Stimulated activated CD8-positive, alpha-beta memory T cell treated with anti-CD3 and anti-CD28 coated beads, Interleukin-12 subunit alpha, Interleukin-12 subunit beta, amount 100 ng/mL, for 4 hours (primary cell): ENCODE measurements around the gene CRCP.

Experiments
- DNase-seq: peaks from one replicate; pipeline ENCODE4 v3.0.0-alpha.2; 2020; ENCODE audit warnings: low read depth

The CRCP gene

DNA sequence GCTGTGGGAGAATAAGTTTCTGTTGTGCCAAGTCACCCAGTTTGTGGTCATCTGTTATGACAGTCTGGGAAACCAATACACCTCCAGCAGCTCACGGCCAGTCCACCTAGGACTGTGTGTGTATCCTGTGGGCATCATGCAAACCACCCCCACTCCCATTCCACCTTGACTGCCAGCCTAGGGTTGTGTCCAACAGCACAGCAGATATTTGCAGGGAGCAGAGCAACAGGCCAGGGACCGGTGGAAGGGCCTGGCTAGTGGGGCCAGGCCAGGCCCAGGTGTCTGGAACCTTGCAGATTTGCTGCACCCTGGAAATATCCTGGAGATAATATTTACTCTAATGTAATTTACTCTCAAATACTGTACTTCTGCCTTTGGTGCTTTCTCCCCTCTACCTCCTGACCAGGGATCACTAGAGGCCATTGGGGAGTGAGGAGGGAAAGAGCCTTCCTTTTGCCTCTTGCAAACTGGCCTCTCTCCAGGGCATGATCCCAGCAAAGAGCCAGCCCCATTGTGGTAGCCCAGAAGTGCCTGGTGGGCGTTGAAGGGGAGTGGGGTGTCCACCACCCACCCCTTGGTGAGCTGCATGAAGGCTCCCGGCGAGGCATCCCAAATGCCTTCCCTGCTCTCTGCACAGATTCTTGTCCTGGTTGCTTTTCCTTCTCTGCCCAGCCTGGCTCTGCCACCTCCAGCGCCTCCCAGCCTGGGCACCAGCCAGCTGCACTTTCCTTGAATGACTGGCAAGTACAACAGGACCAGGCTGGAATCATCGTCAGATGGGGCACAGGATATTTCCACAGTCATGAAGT lies 75.3 kb downstream of the CRCP start:
- no peak for DNase-seq

DNA sequence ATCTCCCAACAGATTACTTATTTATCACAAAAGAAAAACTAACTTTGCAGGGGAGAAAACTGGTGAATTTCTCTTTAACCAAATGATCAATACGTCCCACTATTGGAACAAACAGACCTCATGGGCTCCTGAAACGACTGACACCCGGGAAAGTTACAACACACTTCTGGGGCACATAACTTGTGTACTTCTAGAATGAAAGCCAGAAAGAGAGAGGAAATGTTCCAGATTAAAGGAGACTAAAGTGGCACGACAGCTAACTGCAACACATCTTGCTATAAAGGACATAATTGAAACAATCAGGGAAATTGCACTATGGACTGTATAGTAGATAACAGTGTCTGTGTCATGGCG lies 75.8 kb downstream of the CRCP start:
- DNase-seq: no peak

DNA sequence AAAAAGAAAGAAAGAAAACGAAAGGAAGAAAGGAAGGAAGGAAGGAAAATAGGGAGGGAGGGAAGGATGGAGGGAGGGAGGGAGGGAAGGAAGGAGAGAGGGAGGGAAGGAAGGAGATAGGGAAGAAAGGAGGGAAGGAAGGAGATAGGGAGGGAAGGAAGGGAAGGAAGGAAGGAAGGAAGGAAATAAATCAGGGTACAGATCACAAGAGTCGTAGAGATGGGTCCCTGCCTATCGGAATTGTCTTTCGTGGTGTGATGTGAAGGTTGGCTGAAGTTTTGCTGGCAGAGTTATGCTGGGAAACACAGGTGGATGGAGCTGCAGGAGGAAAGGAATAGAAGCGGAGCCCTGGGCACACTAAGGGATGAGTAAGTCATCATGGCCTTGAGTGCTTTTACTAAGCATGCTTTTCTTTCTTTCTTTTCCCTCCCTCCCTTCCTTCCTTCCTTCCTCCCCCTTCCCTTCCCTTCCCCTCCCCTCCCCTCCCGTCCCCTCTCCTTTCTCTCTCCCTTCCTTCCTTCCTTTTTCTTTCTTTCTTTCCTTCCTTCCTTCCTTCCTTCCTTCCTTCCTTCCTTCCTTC lies 78.6 kb downstream of the CRCP start:
- DNase-seq: no peak

DNA sequence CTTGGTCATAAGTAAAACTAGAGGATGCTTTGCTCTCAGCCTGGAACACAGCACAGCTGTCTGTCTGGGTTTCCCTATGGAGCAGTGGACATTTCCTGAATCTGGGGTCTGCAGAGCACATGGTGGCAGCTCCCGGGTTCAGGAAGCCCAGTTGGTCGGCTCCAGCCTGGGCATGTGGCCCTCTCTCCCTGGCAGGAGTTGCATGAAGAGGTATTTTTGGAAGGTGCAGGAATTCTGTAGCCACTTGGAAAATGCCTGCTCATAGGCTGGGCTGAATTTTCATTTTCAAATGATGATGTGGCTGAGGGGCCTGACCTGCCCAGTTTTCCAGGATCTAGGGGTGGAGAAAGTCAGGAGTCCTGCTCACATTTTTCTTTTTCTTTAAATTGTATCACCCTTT lies 83.8 kb downstream of the CRCP start:
- no peak for DNase-seq

DNA sequence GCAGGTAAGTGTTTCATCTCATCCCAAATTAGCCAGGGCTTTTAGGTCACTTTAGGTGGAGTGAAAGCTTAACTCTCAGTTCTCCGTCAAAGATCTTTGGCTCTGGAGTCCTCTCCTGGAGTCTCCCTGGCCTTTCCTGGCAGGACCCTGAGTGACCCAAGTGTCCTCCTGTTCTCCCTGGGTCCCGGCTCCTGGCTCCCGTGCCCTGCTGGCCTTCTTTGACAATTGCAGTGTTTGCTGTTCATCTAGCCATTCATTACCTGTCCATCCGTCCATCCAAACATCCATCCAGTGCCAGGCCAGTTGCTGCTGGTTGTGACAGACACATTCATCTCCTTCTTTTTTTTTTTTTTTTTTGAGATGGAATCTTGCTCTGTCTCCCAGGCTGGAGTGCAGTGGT lies 84.3 kb downstream of the CRCP start:
- DNase-seq: no peak

DNA sequence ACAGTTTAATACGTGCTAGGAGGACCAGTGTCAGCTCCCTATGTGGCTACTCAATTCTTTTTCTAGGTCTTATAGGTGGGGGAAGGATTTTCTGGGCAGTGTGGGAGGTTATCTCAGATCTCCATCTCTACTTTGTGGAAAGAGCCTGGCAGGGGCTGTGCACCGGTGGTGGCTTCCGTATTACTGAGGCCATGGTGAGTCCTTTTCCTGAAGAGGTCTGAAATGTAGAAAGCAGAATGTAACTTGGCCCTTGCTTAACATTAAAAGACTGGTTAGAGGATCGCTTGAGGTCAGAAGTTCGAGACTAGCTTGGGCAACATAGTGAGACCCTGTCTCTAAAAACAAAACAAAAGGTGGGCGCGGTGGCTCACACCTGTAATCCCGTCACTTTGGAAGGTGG lies 87.8 kb downstream of the CRCP start:
- DNase-seq: no peak
